Gastroesophageal sphincter (tissue), 4 donors: Measurements from ENCODE around the gene ASB13. TPM values are rescaled to one million over a fixed set of nuclear protein-coding genes. Genes with fewer than 3 reads are reported as not detected.
A peak's percentile ranks its signal among the peaks of the same experiment; 100 is the strongest.

Experiments used
- ATAC-seq: fragments of 150-250 bp; one replicate; pipeline ENCODE4 v1.9.1; 2016; ENCODE audit warnings: mild to moderate bottlenecking, moderate library complexity
- H3K27ac ChIP-seq, 4 donors: fragments of 200-600 bp; sonication (generic) in 3 of 4; 1 replicate in 3 of 4; 2 replicates in 1 of 4; pipeline ENCODE4 v1.5.1; 2016 to 2019
- H3K27me3 ChIP-seq: fragments of 200-600 bp; sonication (generic); one replicate; pipeline ENCODE4 v1.5.1; 2019
- H3K36me3 ChIP-seq, 2 donors: fragments of 200-600 bp; sonication (generic); one replicate each; pipeline ENCODE4 v1.5.1; 2019; ENCODE audit warnings: control low read depth in 1 of 2
- H3K4me1 ChIP-seq, 3 donors: fragments of 200-600 bp; sonication (generic); 1 replicate in 2 of 3; 2 replicates in 1 of 3; pipeline ENCODE4 v1.5.1; 2016 to 2019; ENCODE audit warnings: control low read depth in 2 of 3
- H3K4me3 ChIP-seq, 2 donors: fragments of 200-600 bp; sonication (generic); one replicate each; pipeline ENCODE4 v1.5.1; 2019; ENCODE audit warnings: mild to moderate bottlenecking in 1 of 2, moderate library complexity in 1 of 2
- H3K9me3 ChIP-seq, 3 donors: fragments of 200-600 bp; sonication (generic); one replicate each; pipeline ENCODE4 v1.5.1; 2017 to 2019; ENCODE audit warnings: control low read depth in 2 of 3
- EP300 ChIP-seq: sonication (generic); formaldehyde crosslinking; IDR thresholded peaks from one replicate; pipeline ENCODE4 v1.6.1; 2017; ENCODE audit warnings: antibody characterized with exemption, mild to moderate bottlenecking
- POLR2A ChIP-seq, 2 donors: fragments of 450-650 bp; IDR thresholded peaks; one replicate each; pipeline ENCODE4 v1.6.1; 2017; ENCODE audit warnings: antibody characterized with exemption in 2 of 2, mild to moderate bottlenecking in 2 of 2, moderate library complexity in 1 of 2
- POLR2AphosphoS5 ChIP-seq: sonication (generic); formaldehyde crosslinking; IDR thresholded peaks from one replicate; pipeline ENCODE4 v1.6.1; 2017; ENCODE audit warnings: antibody characterized with exemption
- WGBS, 2 donors: methylation state at CpG; one replicate each; pipeline ENCODE4 v1.1.5; 2018; ENCODE audit warnings: low coverage in 1 of 2; 5-methylcytosine and 5-hydroxymethylcytosine counted together
- total RNA-seq, 4 donors: library from RNA; depleted of rRNA; stranded (reverse); fragments of >200 nt; gene quantifications; one replicate each; pipeline ENCODE4 v1.1.0, GENCODE V29; 2016
- TF ChIP-seq, protein P1 (sequence below), 4 experiments: fragments of 200-600 bp in 2 of 4; fragments of 450-650 bp in 2 of 4; sonication (generic) in 1 of 4; IDR thresholded peaks; one replicate each; pipeline ENCODE4 v1.5.1; 2017 to 2019; ENCODE audit warnings: antibody characterized with exemption in 4 of 4, mild to moderate bottlenecking in 2 of 4, moderate library complexity in 2 of 4

The ASB13 gene, protein sequence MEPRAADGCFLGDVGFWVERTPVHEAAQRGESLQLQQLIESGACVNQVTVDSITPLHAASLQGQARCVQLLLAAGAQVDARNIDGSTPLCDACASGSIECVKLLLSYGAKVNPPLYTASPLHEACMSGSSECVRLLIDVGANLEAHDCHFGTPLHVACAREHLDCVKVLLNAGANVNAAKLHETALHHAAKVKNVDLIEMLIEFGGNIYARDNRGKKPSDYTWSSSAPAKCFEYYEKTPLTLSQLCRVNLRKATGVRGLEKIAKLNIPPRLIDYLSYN
- 10 to 100 TPM; 17.6 to 39.6 (median 19.0) TPM for total RNA-seq

DNA sequence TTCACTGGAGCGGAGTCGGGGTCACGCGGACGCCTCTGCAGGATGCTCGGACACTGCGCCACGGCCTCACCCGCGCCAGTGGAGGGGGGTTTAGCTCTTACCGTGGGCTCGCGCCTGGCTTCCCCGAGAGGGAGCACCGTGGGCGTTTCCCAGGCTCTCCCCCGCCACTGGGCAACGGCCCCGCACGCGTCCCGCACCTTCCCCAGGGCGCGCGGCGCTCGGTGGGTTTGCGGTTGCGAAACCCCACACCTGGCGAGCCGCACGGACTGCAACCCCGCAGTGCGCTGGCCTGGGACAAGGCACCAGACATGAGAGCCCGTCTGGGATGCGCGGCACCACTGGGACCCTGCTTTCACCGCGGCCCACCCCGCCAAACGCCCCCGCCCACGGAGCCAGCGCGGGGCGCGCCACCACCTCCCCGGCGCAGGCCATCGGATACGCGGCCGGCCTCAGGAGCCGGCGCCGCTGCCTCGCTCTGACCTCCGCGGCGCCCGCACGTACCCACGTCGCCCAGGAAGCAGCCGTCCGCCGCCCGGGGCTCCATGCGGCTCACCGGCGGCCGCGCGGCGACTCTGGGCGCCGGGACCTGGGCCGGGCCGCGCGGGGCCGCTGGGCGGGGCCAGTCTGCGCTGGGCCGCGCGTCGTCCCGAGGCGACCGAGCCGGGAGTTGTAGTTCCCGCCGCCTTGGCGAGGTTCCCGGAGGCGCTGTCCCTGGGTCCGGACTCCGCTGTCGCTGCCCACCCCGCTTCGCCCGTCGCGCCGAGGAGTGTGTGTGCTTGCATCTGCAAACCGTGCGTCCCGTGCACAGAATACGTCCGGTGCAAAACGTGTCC is at the start of gene ASB13:
Gene ASB13, minus strand, starts transcription at position 588 of the 833 bp plus-strand sequence. Its CDS starts 44 bp downstream, at position 544.
- peak; percentile 63 to 80 for TF ChIP-seq POLR2A (IDR thresholded peaks at IDR 0.05)
- no peak for TF ChIP-seq EP300
- Histone ChIP-seq H3K4me3 (peak within 1 kb of the TSS; percentile 61 to 93), H3K9me3 (no peaks in the 10 kb centered on the region), H3K27me3 (no peaks in the 10 kb centered on the region), H3K36me3 (no peaks in the 10 kb centered on the region), H3K27ac (peak within 1 kb of the TSS; percentile 31 to 89 (median 88)), H3K4me1 (peaks cover 0 to 50% (median 4%) of the 10 kb centered on the region in 3 donors)
- WGBS, 2 donors, result no CpG with 5 or more reads among the region's 112 CpGs
- peak; percentile 91 for ATAC-seq

- ATAC-seq, result no peak
- H3K4me1 ChIP-seq, result peaks cover 0 to 14% (median 0%) of the 10 kb centered on the region in 3 donors
- H3K27me3 ChIP-seq, result no peaks in the 10 kb centered on the region
- no peak overlapping the region for H3K4me3 ChIP-seq
- TF ChIP-seq EP300, result no peak
- TF ChIP-seq POLR2A (IDR thresholded peaks at IDR 0.05), result no peak
- TF ChIP-seq, protein P1, sequence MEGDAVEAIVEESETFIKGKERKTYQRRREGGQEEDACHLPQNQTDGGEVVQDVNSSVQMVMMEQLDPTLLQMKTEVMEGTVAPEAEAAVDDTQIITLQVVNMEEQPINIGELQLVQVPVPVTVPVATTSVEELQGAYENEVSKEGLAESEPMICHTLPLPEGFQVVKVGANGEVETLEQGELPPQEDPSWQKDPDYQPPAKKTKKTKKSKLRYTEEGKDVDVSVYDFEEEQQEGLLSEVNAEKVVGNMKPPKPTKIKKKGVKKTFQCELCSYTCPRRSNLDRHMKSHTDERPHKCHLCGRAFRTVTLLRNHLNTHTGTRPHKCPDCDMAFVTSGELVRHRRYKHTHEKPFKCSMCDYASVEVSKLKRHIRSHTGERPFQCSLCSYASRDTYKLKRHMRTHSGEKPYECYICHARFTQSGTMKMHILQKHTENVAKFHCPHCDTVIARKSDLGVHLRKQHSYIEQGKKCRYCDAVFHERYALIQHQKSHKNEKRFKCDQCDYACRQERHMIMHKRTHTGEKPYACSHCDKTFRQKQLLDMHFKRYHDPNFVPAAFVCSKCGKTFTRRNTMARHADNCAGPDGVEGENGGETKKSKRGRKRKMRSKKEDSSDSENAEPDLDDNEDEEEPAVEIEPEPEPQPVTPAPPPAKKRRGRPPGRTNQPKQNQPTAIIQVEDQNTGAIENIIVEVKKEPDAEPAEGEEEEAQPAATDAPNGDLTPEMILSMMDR (IDR thresholded peaks at IDR 0.05), result no peak
- TF ChIP-seq POLR2AphosphoS5, result no peak
- H3K36me3 ChIP-seq, result no peaks in the 10 kb centered on the region
- no peaks in the 10 kb centered on the region for H3K9me3 ChIP-seq
- no peak overlapping the region for H3K27ac ChIP-seq
- 68 to 72% methylated on average over 4 of the region's 4 CpGs for WGBS, 2 donors
Observed at GRCh38 chr10:5711642-5712041, 45.2 kb upstream of the ASB13 start.

DNA sequence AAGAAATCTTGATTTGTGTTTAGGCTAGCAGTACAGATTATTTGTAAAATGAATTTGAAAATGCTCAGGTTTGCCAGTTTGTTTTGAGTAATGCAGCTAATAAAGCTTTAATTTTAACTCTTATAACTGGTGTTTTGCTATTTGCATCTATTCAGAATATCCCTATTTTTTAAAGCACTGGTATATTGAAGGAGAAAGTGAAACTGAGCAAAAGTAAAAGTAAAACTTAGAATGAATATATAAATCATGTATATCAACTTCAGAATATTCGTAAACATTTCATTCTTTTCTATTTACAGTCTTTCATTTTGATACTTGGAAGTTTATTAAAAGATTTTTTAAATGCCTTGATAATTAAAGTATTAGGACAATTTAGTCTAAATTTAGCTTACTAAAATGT is 44.5 kb upstream of the ASB13 start:
- Histone ChIP-seq H3K27me3 (no peaks in the 10 kb centered on the region), H3K36me3 (no peaks in the 10 kb centered on the region), H3K27ac (no peak overlapping the region), H3K4me1 (peaks cover 0 to 14% (median 0%) of the 10 kb centered on the region in 3 donors), H3K9me3 (no peaks in the 10 kb centered on the region), H3K4me3 (no peak overlapping the region)
- no peak for TF ChIP-seq POLR2A (IDR thresholded peaks at IDR 0.05)
- TF ChIP-seq POLR2AphosphoS5, result no peak
- TF ChIP-seq, protein P1 (IDR thresholded peaks at IDR 0.05), result no peak
- TF ChIP-seq EP300, result no peak
- no peak for ATAC-seq
- 50 to 55% methylated on average over 1 of the region's 1 CpG for WGBS, 2 donors

- ATAC-seq, result no peak
- TF ChIP-seq POLR2AphosphoS5, result no peak
- TF ChIP-seq POLR2A (IDR thresholded peaks at IDR 0.05), result no peak
- no peak overlapping the region for H3K4me3 ChIP-seq
- no peaks in the 10 kb centered on the region for H3K9me3 ChIP-seq
- 70 to 76% methylated on average over 2 of the region's 2 CpGs for WGBS, 2 donors
- no peak overlapping the region for H3K27ac ChIP-seq
- H3K27me3 ChIP-seq, result no peaks in the 10 kb centered on the region
- no peaks in the 10 kb centered on the region for H3K36me3 ChIP-seq
- H3K4me1 ChIP-seq, result peaks cover 0 to 14% (median 0%) of the 10 kb centered on the region in 3 donors
Observed at GRCh38 chr10:5709865-5710264, 43.5 kb upstream of the ASB13 start.

DNA sequence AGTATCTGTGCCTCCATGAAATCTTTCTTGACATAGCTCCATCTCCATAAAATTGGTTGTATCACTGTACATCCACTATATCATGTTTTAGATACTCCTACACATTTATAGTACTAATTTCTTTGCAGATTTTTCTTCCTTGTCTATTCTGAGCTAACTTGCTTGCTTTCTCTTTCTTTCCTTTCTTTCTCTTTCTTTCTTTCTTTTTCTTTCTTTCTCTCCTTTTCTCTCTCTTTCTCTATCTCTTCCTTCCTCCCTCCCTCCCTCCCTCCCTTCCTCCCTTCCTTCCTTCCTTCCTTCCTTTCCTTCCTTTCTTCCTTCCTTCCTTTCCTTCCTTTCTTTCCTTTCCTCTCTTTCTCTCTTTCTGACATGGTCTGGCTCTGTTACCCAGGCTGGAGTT is 42.0 kb upstream of the ASB13 start:
- Histone ChIP-seq H3K36me3 (no peaks in the 10 kb centered on the region), H3K4me3 (no peak overlapping the region), H3K9me3 (no peaks in the 10 kb centered on the region), H3K27ac (no peak overlapping the region), H3K27me3 (no peaks in the 10 kb centered on the region), H3K4me1 (peaks cover 0 to 14% (median 0%) of the 10 kb centered on the region in 3 donors)
- TF ChIP-seq EP300 (no peak), POLR2AphosphoS5 (no peak), POLR2A (IDR thresholded peaks at IDR 0.05) (no peak)
- TF ChIP-seq, protein P1 (IDR thresholded peaks at IDR 0.05), result no peak
- ATAC-seq, result no peak
